ENCODE data around the gene FHAD1. TPM values are rescaled to one million over a fixed set of nuclear protein-coding genes. Genes with fewer than 3 reads are reported as not detected.

Gene FHAD1
- polyA plus RNA-seq, 3 donors = 0.67 to 0.69 TPM; not detected in 1

GRCh38 chr1:15320267-15320666, 73.2 kb downstream of the FHAD1 start:
- Mint-ChIP-seq H3K27ac (no peak overlapping the region), H3K27me3 (ENCODE audit: low read depth in 3 of 3) (peaks cover 0 to 8% (median 1%) of the 10 kb centered on the region in 3 donors), H3K9me3 (peaks cover 4 to 18% (median 13%) of the 10 kb centered on the region in 7 donors), H3K36me3 (no peaks in the 10 kb centered on the region), H3K4me3 (no peak overlapping the region), H3K4me1 (peaks cover 14% of the 10 kb centered on the region)
- H3K4me3 ChIP-seq (replicated peaks in 1 of 3; ENCODE audit: low read depth in 2 of 3, low read length in 3 of 3) = no peak overlapping the region
- H3K27ac ChIP-seq (ENCODE audit: low read depth in 1 of 2, low read length in 2 of 2) = no peak overlapping the region
- peaks cover 5 to 8% of the 10 kb centered on the region in 2 donors for H3K4me1 ChIP-seq (ENCODE audit: control insufficient read depth in 1 of 2, insufficient read depth in 2 of 2, low read length in 2 of 2)
- H3K4me2 ChIP-seq (replicated peaks; ENCODE audit: extremely low read depth, low read length, poor library complexity, severe bottlenecking) = no peak overlapping the region
- no peak for DNase-seq
- no peaks in the 10 kb centered on the region for H4K20me1 ChIP-seq (ENCODE audit: insufficient read depth, low read length)
- H3K9me3 ChIP-seq (replicated peaks in 1 of 2; ENCODE audit: control insufficient read depth in 1 of 2, insufficient read depth in 1 of 2, low read length in 2 of 2) = peaks cover 4 to 6% of the 10 kb centered on the region in 2 donors
- no peaks in the 10 kb centered on the region for H3K36me3 ChIP-seq (replicated peaks in 1 of 2; ENCODE audit: control insufficient read depth in 1 of 2, insufficient read depth in 2 of 2, low read length in 2 of 2)
- H3K9ac ChIP-seq (ENCODE audit: insufficient read depth, low read length, poor library complexity, severe bottlenecking) = no peak overlapping the region
- H2AFZ ChIP-seq (ENCODE audit: insufficient read depth, low read depth, low read length, poor library complexity, severe bottlenecking) = no peak overlapping the region
- H3K79me2 ChIP-seq (ENCODE audit: insufficient read depth, low read length) = no peaks in the 10 kb centered on the region
- no peaks in the 10 kb centered on the region for H3K27me3 ChIP-seq (ENCODE audit: control insufficient read depth in 2 of 2, insufficient read depth in 2 of 2, low read length in 2 of 2)
- intact Hi-C loops (cut with micrococcal nuclease) = loop anchor here (5.0 to 10.0 kb wide), 3 partner anchors 97 to 185 kb away; no protein-coding TSS in a partner anchor
- no peak for TF ChIP-seq CTCF (IDR thresholded peaks at IDR 0.05)
- 96% methylated on average over 4 of the region's 5 CpGs for WGBS (ENCODE audit: insufficient coverage)

GRCh38 chr1:15321601-15322000, 74.6 kb downstream of the FHAD1 start:
- Histone ChIP-seq H3K9ac (ENCODE audit: insufficient read depth, low read length, poor library complexity, severe bottlenecking) (no peak overlapping the region), H3K4me3 (replicated peaks in 1 of 3; ENCODE audit: low read depth in 2 of 3, low read length in 3 of 3) (no peak overlapping the region), H4K20me1 (ENCODE audit: insufficient read depth, low read length) (no peaks in the 10 kb centered on the region), H3K27ac (ENCODE audit: low read depth in 1 of 2, low read length in 2 of 2) (no peak overlapping the region), H3K36me3 (replicated peaks in 1 of 2; ENCODE audit: control insufficient read depth in 1 of 2, insufficient read depth in 2 of 2, low read length in 2 of 2) (no peaks in the 10 kb centered on the region), H3K4me2 (replicated peaks; ENCODE audit: extremely low read depth, low read length, poor library complexity, severe bottlenecking) (no peak overlapping the region), H3K4me1 (ENCODE audit: control insufficient read depth in 1 of 2, insufficient read depth in 2 of 2, low read length in 2 of 2) (peaks cover 5 to 8% of the 10 kb centered on the region in 2 donors), H3K9me3 (replicated peaks in 1 of 2; ENCODE audit: control insufficient read depth in 1 of 2, insufficient read depth in 1 of 2, low read length in 2 of 2) (peaks cover 4 to 6% of the 10 kb centered on the region in 2 donors), H3K79me2 (ENCODE audit: insufficient read depth, low read length) (no peaks in the 10 kb centered on the region), H3K27me3 (ENCODE audit: control insufficient read depth in 2 of 2, insufficient read depth in 2 of 2, low read length in 2 of 2) (no peaks in the 10 kb centered on the region), H2AFZ (ENCODE audit: insufficient read depth, low read depth, low read length, poor library complexity, severe bottlenecking) (no peak overlapping the region)
- H3K4me1 Mint-ChIP-seq = peaks cover 14% of the 10 kb centered on the region
- no CpG with 5 or more reads among the region's 2 CpGs for WGBS (ENCODE audit: insufficient coverage)
- DNase-seq = no peak
- H3K36me3 Mint-ChIP-seq = no peaks in the 10 kb centered on the region
- H3K27ac Mint-ChIP-seq = no peak overlapping the region
- H3K27me3 Mint-ChIP-seq (ENCODE audit: low read depth in 3 of 3) = peaks cover 0 to 3% (median 0%) of the 10 kb centered on the region in 3 donors
- intact Hi-C loops (cut with micrococcal nuclease) = loop anchor here (5.0 to 10.0 kb wide), 3 partner anchors 96 to 183 kb away; no protein-coding TSS in a partner anchor
- TF ChIP-seq CTCF (IDR thresholded peaks at IDR 0.05) = no peak
- H3K4me3 Mint-ChIP-seq = no peak overlapping the region
- H3K9me3 Mint-ChIP-seq = peaks cover 4 to 18% (median 13%) of the 10 kb centered on the region in 7 donors
